Ascending aorta (tissue), 2 donors: ENCODE data around the gene FAM163A. TPM values are rescaled to one million over a fixed set of nuclear protein-coding genes. Genes with fewer than 3 reads are reported as not detected.

Source experiments
- DNase-seq, 2 donors: peaks; one replicate each; pipeline ENCODE4 v3.0.0-alpha.2; 2019; ENCODE audit warnings: low spot score in 2 of 2
- H3K27ac ChIP-seq, 2 donors: fragments of 200-600 bp; sonication (generic); one replicate each; pipeline ENCODE4 v1.5.1; 2016 to 2017; ENCODE audit warnings: mild to moderate bottlenecking in 1 of 2
- H3K27me3 ChIP-seq: fragments of 200-600 bp; sonication (generic); one replicate; pipeline ENCODE4 v1.5.1; 2017
- H3K36me3 ChIP-seq, 2 donors: fragments of 200-600 bp; sonication (generic); one replicate each; pipeline ENCODE4 v1.5.1; 2016
- H3K4me1 ChIP-seq, 2 donors: fragments of 200-600 bp; sonication (generic); one replicate each; pipeline ENCODE4 v1.5.1; 2016 to 2017; ENCODE audit warnings: mild to moderate bottlenecking in 1 of 2
- H3K4me3 ChIP-seq, 2 donors: fragments of 200-600 bp; sonication (generic); one replicate each; pipeline ENCODE4 v1.5.1; 2016 to 2017; ENCODE audit warnings: mild to moderate bottlenecking in 1 of 2
- H3K9me3 ChIP-seq, 2 donors: fragments of 200-600 bp; sonication (generic); one replicate each; pipeline ENCODE4 v1.5.1; 2016
- intact Hi-C: fragments of 100-400 bp; cut with DNase I; formaldehyde crosslinking; loops from one replicate; pipeline ENCODE4 v1.15.1; 2023
- total RNA-seq: library from RNA; depleted of rRNA; stranded (reverse); fragments of >200 nt; gene quantifications from one replicate; pipeline ENCODE4 v1.1.0, GENCODE V29; 2016
- TF ChIP-seq, protein P1 (sequence below), 3 experiments: fragments of 200-600 bp in 2 of 3; fragments of 450-650 bp in 1 of 3; sonication (generic) in 2 of 3; IDR thresholded peaks; one replicate each; pipeline ENCODE4 v1.5.1; 2016 to 2019; ENCODE audit warnings: antibody characterized with exemption in 3 of 3, mild to moderate bottlenecking in 1 of 3, moderate library complexity in 1 of 3

FAM163A gene
- total RNA-seq, 1 donor from 2014 or later, result not detected

DNA sequence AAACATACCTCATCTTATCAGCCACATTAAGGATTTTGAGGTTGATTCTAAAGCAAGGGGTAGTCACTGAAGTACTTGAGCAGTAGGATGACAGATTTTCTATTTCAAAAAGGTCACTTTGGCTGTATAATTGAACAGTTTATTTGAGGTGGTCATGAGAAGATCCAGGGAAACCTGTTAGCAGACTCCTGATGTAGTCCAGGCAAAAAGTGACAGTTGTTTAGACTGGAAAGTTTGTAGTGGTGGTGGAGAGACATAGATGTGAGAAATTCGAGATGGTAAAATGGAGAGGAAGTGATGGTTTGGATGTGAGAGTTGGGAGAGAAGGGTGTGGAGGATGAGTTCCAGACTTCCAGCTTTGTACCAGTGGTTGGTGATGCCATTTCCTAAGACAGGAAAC is 7.5 kb downstream of the FAM163A start:
- Histone ChIP-seq H3K4me1 (no peaks in the 10 kb centered on the region), H3K27ac (no peak overlapping the region), H3K4me3 (no peak overlapping the region), H3K9me3 (no peaks in the 10 kb centered on the region), H3K36me3 (no peaks in the 10 kb centered on the region), H3K27me3 (no peaks in the 10 kb centered on the region)
- TF ChIP-seq, protein P1, sequence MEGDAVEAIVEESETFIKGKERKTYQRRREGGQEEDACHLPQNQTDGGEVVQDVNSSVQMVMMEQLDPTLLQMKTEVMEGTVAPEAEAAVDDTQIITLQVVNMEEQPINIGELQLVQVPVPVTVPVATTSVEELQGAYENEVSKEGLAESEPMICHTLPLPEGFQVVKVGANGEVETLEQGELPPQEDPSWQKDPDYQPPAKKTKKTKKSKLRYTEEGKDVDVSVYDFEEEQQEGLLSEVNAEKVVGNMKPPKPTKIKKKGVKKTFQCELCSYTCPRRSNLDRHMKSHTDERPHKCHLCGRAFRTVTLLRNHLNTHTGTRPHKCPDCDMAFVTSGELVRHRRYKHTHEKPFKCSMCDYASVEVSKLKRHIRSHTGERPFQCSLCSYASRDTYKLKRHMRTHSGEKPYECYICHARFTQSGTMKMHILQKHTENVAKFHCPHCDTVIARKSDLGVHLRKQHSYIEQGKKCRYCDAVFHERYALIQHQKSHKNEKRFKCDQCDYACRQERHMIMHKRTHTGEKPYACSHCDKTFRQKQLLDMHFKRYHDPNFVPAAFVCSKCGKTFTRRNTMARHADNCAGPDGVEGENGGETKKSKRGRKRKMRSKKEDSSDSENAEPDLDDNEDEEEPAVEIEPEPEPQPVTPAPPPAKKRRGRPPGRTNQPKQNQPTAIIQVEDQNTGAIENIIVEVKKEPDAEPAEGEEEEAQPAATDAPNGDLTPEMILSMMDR (IDR thresholded peaks at IDR 0.05), result no peak
- DNase-seq, result no peak
- intact Hi-C loops, result no loop called here

DNA sequence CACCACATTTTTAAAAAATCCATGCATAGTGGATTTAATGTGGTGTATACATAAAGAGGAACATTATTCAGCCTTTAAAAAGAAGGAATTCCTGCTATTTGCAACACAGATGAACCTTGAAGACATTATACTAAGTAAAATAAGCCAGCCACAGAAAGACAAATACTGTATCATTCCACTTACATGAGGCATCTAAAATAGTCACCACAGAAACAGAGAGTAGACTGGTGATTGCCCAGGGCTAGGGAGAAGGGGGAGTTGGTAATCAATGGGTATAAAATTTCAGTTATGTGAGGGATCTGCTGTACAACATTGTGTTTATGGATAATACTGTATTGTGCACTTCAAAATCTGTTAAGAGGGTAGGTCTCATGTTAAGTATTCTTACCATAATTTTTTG is 10.0 kb downstream of the FAM163A start:
- Histone ChIP-seq H3K9me3 (no peaks in the 10 kb centered on the region), H3K4me1 (no peaks in the 10 kb centered on the region), H3K27me3 (no peaks in the 10 kb centered on the region), H3K27ac (no peak overlapping the region), H3K4me3 (no peak overlapping the region), H3K36me3 (no peaks in the 10 kb centered on the region)
- TF ChIP-seq, protein P1 (IDR thresholded peaks at IDR 0.05), result no peak
- no peak for DNase-seq
- intact Hi-C loops, result no loop called here

DNA sequence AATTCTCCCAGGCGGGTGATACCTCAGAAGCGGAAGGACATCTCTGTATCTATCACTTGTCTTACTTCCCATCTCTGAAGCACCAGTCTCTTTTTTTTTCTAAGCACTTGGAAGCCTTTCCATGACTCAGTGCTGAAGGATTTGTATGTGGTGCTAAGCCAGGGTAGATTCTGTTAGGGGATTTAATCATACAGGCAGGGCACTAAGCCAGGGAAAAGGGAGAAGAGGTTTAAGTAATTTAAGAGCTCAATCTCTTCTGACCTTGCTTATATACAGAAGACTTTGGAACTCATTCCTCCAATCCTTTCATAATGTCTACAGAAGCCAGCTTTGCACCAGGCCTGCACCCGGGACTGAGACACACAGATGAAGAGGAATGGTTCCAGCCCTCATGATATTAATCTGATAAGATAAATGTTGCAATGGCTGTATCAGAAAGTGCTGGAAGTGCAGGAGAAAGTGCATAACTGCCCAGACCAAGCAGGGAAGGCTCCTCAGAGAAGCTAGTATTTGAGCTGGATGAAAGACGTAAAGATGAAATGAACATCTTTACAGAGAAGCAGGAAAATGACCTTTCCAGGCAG is 11.0 kb downstream of the FAM163A start:
- no peaks in the 10 kb centered on the region for H3K9me3 ChIP-seq
- intact Hi-C loops, result no loop called here
- TF ChIP-seq, protein P1 (IDR thresholded peaks at IDR 0.05), result no peak

DNA sequence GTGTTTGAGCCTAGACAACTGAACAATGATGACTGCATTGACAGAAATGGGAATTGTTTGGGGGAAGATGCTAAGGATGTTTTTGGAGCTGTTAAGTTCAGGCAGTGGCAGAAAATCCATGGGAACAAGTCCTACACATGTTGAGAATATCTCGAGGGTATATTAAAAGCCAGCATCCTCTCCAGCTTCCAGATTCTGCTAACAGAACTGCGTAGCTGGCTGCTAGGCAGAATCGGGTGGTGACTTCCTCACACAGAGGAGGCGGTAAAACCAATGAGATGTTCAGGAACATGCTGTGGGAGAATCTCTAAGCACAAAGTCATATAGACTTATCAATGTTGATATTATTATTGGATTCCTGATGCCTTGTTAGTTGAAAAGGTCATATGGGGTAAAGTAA is 14.8 kb downstream of the FAM163A start:
- Histone ChIP-seq H3K4me1 (no peaks in the 10 kb centered on the region), H3K36me3 (no peaks in the 10 kb centered on the region), H3K9me3 (no peaks in the 10 kb centered on the region), H3K4me3 (no peak overlapping the region), H3K27me3 (no peaks in the 10 kb centered on the region), H3K27ac (no peak overlapping the region)
- TF ChIP-seq, protein P1 (IDR thresholded peaks at IDR 0.05), result no peak
- no peak for DNase-seq
- intact Hi-C loops, result no loop called here

More for the DNA sequence above, 11.0 kb downstream of the FAM163A start:
- no peak overlapping the region for H3K4me3 ChIP-seq
- H3K27ac ChIP-seq, result no peak overlapping the region
- no peak for DNase-seq
- no peaks in the 10 kb centered on the region for H3K36me3 ChIP-seq
- H3K27me3 ChIP-seq, result no peaks in the 10 kb centered on the region
- no peaks in the 10 kb centered on the region for H3K4me1 ChIP-seq

DNA sequence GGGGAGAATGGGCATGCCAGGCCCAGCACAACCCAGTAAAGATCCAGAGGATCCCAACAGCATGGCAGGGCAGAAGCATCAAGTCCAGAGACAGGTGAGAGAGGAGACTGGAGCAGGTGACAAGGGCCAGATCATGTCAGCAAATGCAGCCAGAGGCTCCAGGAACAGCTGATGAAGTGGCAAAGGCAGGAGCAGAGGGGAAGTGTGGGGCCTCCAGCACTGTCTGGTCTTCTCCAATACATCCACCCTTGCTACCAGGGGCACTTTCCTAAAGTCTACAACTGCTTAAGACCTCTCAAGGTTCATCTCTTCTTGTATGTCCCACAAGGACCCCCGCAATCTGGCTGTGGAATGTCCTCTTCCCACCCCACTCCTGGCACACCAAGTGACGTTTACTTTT is 17.4 kb downstream of the FAM163A start:
- intact Hi-C loops, result no loop called here
- no peak overlapping the region for H3K27ac ChIP-seq
- H3K36me3 ChIP-seq, result no peaks in the 10 kb centered on the region
- H3K9me3 ChIP-seq, result no peaks in the 10 kb centered on the region
- no peaks in the 10 kb centered on the region for H3K27me3 ChIP-seq
- no peak for DNase-seq
- TF ChIP-seq, protein P1 (IDR thresholded peaks at IDR 0.05), result no peak
- no peak overlapping the region for H3K4me3 ChIP-seq
- no peaks in the 10 kb centered on the region for H3K4me1 ChIP-seq

DNA sequence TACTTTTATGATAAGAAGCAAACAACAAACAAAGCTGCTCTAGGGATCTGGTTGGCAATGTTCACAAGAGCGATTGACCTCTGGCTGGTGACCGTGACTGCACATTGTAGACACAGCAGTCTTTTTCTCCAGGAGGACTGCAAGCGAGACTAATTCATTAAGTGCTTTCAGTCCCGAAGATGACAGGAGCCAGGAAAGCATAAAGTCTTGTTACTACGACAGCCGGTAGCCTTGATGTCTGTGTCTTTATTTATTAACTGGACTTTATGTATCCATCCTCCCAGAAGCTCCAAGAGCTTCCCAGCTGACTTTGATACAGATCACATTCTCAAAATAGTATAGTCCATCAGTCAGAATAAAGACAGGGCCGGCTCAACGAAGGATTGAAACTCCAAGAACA is 18.2 kb downstream of the FAM163A start:
- TF ChIP-seq, protein P1 (IDR thresholded peaks at IDR 0.05), result no peak
- Histone ChIP-seq H3K4me3 (no peak overlapping the region), H3K4me1 (no peaks in the 10 kb centered on the region), H3K36me3 (no peaks in the 10 kb centered on the region), H3K9me3 (no peaks in the 10 kb centered on the region), H3K27me3 (no peaks in the 10 kb centered on the region), H3K27ac (no peak overlapping the region)
- intact Hi-C loops, result no loop called here
- DNase-seq, result no peak
